H9 (cell line): Measurements from ENCODE around the gene TACO1. TPM values are rescaled to one million over a fixed set of nuclear protein-coding genes. Genes with fewer than 3 reads are reported as not detected.

ENCODE experiments used
- DNase-seq: peaks from one replicate; pipeline ENCODE4 v3.0.0-alpha.2; 2017
- H2AFZ ChIP-seq: one replicate; pipeline ENCODE4 v1.6.1; 2013; ENCODE audit warnings: mild to moderate bottlenecking, low read length, control low read depth, moderate library complexity
- H2AK5ac ChIP-seq: 2 replicates; pipeline ENCODE4 v1.6.1; 2013; ENCODE audit warnings: low read length, control low read depth, mixed read lengths; ENCODE audit not compliant: insufficient read length
- H2BK120ac ChIP-seq: one replicate; pipeline ENCODE4 v1.6.1; 2013; ENCODE audit warnings: low read depth, mild to moderate bottlenecking, low read length, control low read depth, inconsistent platforms; ENCODE audit not compliant: poor library complexity, severe bottlenecking
- H2BK12ac ChIP-seq: 2 replicates; pipeline ENCODE4 v1.6.1; 2013; ENCODE audit warnings: low read length, control low read depth, mixed read lengths, low read depth; ENCODE audit not compliant: insufficient read length
- H2BK15ac ChIP-seq: 2 replicates; pipeline ENCODE4 v1.6.1; 2013; ENCODE audit warnings: low read depth, low read length, control low read depth
- H2BK20ac ChIP-seq: one replicate; pipeline ENCODE4 v1.6.1; 2013; ENCODE audit warnings: low read depth, mild to moderate bottlenecking, low read length, control low read depth, inconsistent platforms; ENCODE audit not compliant: poor library complexity, severe bottlenecking
- H2BK5ac ChIP-seq: 2 replicates; pipeline ENCODE4 v1.6.1; 2013; ENCODE audit warnings: low read length, control low read depth, mixed read lengths; ENCODE audit not compliant: insufficient read length
- H3K14ac ChIP-seq: 2 replicates; pipeline ENCODE4 v1.6.1; 2013; ENCODE audit warnings: low read length, control low read depth; ENCODE audit not compliant: insufficient read depth
- H3K18ac ChIP-seq: 2 replicates; pipeline ENCODE4 v1.6.1; 2013; ENCODE audit warnings: low read depth, mild to moderate bottlenecking, mixed read lengths, low read length, control low read depth; ENCODE audit not compliant: insufficient read length
- H3K23ac ChIP-seq: 2 replicates; pipeline ENCODE4 v1.6.1; 2013; ENCODE audit warnings: low read length, control low read depth, mixed read lengths, low read depth; ENCODE audit not compliant: insufficient read length
- H3K23me2 ChIP-seq: 2 replicates; pipeline ENCODE4 v1.6.1; 2013; ENCODE audit warnings: low read depth, mild to moderate bottlenecking, mixed read lengths, low read length, control low read depth; ENCODE audit not compliant: insufficient read length, poor library complexity, severe bottlenecking
- H3K27ac ChIP-seq: 2 replicates; pipeline ENCODE4 v1.5.1; 2013; ENCODE audit warnings: low read length, control low read depth, mixed read lengths, low read depth; ENCODE audit not compliant: insufficient read length
- H3K27me3 ChIP-seq: 2 replicates; pipeline ENCODE4 v1.6.1; 2013; ENCODE audit warnings: low read length, control low read depth, inconsistent platforms; ENCODE audit not compliant: insufficient read depth
- H3K4ac ChIP-seq: 2 replicates; pipeline ENCODE4 v1.6.1; 2013; ENCODE audit warnings: low read depth, mild to moderate bottlenecking, control low read depth, inconsistent platforms, low read length, moderate library complexity
- H3K4me1 ChIP-seq: 2 replicates; pipeline ENCODE4 v1.6.1; 2013; ENCODE audit warnings: low read length, control low read depth, inconsistent platforms; ENCODE audit not compliant: insufficient read depth
- H3K4me2 ChIP-seq: 2 replicates; pipeline ENCODE4 v1.6.1; 2013; ENCODE audit warnings: low read length, control low read depth, mixed read lengths; ENCODE audit not compliant: insufficient read length, insufficient read depth
- H3K56ac ChIP-seq: 2 replicates; pipeline ENCODE4 v1.6.1; 2013; ENCODE audit warnings: low read depth, mild to moderate bottlenecking, mixed read lengths, low read length, control low read depth; ENCODE audit not compliant: insufficient read length
- H3K79me1 ChIP-seq: 2 replicates; pipeline ENCODE4 v1.6.1; 2013; ENCODE audit warnings: low read depth, mild to moderate bottlenecking, moderate library complexity, low read length, control low read depth, inconsistent platforms; ENCODE audit not compliant: insufficient read depth, poor library complexity, severe bottlenecking
- H3K79me2 ChIP-seq: 2 replicates; pipeline ENCODE4 v1.6.1; 2013; ENCODE audit warnings: low read length, control low read depth, inconsistent platforms; ENCODE audit not compliant: insufficient read depth
- H3K9ac ChIP-seq: 2 replicates; pipeline ENCODE4 v1.6.1; 2013; ENCODE audit warnings: low read length, control low read depth, mixed read lengths; ENCODE audit not compliant: insufficient read length; ENCODE audit errors: extremely low read depth
- H3K9me3 ChIP-seq: one replicate; pipeline ENCODE4 v1.6.1; 2013; ENCODE audit warnings: low read depth, low read length, inconsistent platforms; ENCODE audit not compliant: control insufficient read depth
- H3T11ph ChIP-seq: one replicate; pipeline ENCODE4 v1.6.1; 2013; ENCODE audit warnings: mild to moderate bottlenecking, low read length, control low read depth, inconsistent platforms
- H4K20me1 ChIP-seq: one replicate; pipeline ENCODE4 v1.6.1; 2013; ENCODE audit not compliant: control insufficient read depth, insufficient read length, insufficient read depth
- H4K5ac ChIP-seq: 2 replicates; pipeline ENCODE4 v1.6.1; 2013; ENCODE audit warnings: low read depth, mild to moderate bottlenecking, mixed read lengths, low read length, control low read depth; ENCODE audit not compliant: insufficient read length
- H4K8ac ChIP-seq: replicated peaks from 2 replicates; pipeline ENCODE4 v1.6.1; 2013; ENCODE audit warnings: low read length, control low read depth, mixed read lengths, low read depth; ENCODE audit not compliant: insufficient read length
- H4K91ac ChIP-seq: 2 replicates; pipeline ENCODE4 v1.6.1; 2013; ENCODE audit warnings: low read depth, mild to moderate bottlenecking, moderate library complexity, mixed read lengths, low read length, control low read depth; ENCODE audit not compliant: insufficient read length
- H3K27ac Mint-ChIP-seq, 3 experiments: 2 replicates in 2 of 3; 3 replicates in 1 of 3; pipeline ENCODE4 v1.8.0; 2020 to 2021; ENCODE audit warnings: mixed read lengths in 3 of 3, mild to moderate bottlenecking in 1 of 3, moderate library complexity in 1 of 3
- H3K27me3 Mint-ChIP-seq: 2 replicates; pipeline ENCODE4 v1.8.0; 2021; ENCODE audit warnings: low read depth, mild to moderate bottlenecking, moderate library complexity, mixed read lengths
- H3K36me3 Mint-ChIP-seq, 3 experiments: 2 replicates in 2 of 3; 3 replicates in 1 of 3; pipeline ENCODE4 v1.8.0; 2020 to 2021; ENCODE audit warnings: low read depth in 3 of 3, mixed read lengths in 3 of 3; ENCODE audit not compliant: insufficient read depth in 1 of 3
- H3K4me1 Mint-ChIP-seq, 2 experiments: 2 replicates each; pipeline ENCODE4 v1.8.0; 2020; ENCODE audit warnings: mixed read lengths in 2 of 2
- H3K4me3 Mint-ChIP-seq, 2 experiments: 2 replicates in 1 of 2; 3 replicates in 1 of 2; pipeline ENCODE4 v1.8.0; 2020 to 2021; ENCODE audit warnings: mild to moderate bottlenecking in 2 of 2, mixed read lengths in 2 of 2, moderate library complexity in 1 of 2
- H3K9me3 Mint-ChIP-seq, 2 experiments: 2 replicates in 1 of 2; 3 replicates in 1 of 2; pipeline ENCODE4 v1.8.0; 2020; ENCODE audit warnings: mild to moderate bottlenecking in 2 of 2, mixed read lengths in 2 of 2, moderate library complexity in 1 of 2
- WGBS: extraction: QIAGEN DNeasy Blood & Tissue Kit; methylation state at CpG from one replicate; pipeline ENCODE4 v1.1.7; 2013; ENCODE audit warnings: missing lambda C conversion rate, low lambda C conversion rate, mixed read lengths; ENCODE audit not compliant: insufficient read length; ENCODE audit errors: extremely low coverage; 5-methylcytosine and 5-hydroxymethylcytosine counted together
- total RNA-seq: library from RNA; stranded (reverse); gene quantifications from 2 replicates; pipeline ENCODE4 v1.2.1, GENCODE V29; 2021
- TF ChIP-seq, protein P1 (sequence below): fragments of 200-600 bp; sonication (generic); conservative IDR thresholded peaks from 3 replicates; pipeline ENCODE4 v1.8.0; 2021; ENCODE audit warnings: antibody characterized with exemption, mild to moderate bottlenecking

The TACO1 gene
- total RNA-seq, 1 experiment from 2014 or later = 30.2 TPM

DNA sequence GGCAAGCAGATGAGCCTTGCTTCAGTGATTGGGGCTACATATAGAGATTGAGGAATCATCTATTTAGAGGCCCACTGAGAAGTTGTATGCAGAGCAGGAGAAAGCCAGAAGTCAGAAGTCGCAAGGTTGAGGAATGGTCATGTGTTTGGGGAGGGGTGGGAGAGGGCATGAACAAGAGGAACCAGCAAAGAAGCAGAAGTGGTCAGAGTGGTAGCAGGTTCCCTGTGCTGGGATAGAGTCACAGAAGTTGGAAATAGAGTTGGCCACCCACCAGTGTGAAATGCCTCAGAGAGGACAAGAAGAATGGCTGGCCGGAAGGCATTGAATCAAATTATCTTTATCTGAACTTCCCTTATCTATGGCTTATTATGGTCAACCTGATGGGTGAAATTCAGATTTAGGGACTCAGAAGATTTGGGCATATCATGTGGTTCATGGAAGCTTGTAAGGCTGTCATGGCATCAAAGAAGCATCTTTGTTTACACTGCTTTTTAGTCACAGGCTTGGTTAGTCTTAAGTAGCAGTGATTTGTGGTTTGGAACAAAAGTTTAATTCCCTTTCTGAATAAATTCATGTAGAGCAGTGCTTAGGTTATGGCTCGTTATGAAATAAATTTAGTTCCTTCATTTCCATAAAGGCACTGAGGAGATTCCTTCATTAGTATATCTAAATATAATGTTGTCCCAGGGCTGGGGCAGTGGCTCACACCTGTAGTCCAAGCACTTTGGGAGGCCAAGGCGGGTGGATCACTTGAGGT, 41.2 kb downstream of the TACO1 start:
- Histone ChIP-seq H3K27me3 (no peaks in the 10 kb centered on the region), H3K79me1 (no peaks in the 10 kb centered on the region), H3T11ph (no peak overlapping the region), H3K4me1 (no peaks in the 10 kb centered on the region), H4K5ac (no peak overlapping the region), H2BK15ac (no peak overlapping the region), H3K4me2 (no peak overlapping the region), H2BK20ac (no peak overlapping the region), H3K18ac (no peak overlapping the region), H3K4ac (no peak overlapping the region), H2BK12ac (no peak overlapping the region), H3K9me3 (no peaks in the 10 kb centered on the region), H2AK5ac (no peak overlapping the region), H4K20me1 (no peaks in the 10 kb centered on the region), H3K14ac (no peak overlapping the region), H4K91ac (no peak overlapping the region), H3K9ac (no peak overlapping the region), H2BK5ac (no peak overlapping the region), H4K8ac (no peak overlapping the region), H3K23me2 (no peaks in the 10 kb centered on the region), H3K23ac (no peak overlapping the region), H3K79me2 (no peaks in the 10 kb centered on the region), H3K56ac (no peak overlapping the region), H2AFZ (no peak overlapping the region), H2BK120ac (no peak overlapping the region), H3K27ac (no peak overlapping the region)
- Mint-ChIP-seq H3K27ac (peak overlapping the region in 1 of 3 experiments; percentile 35; a peak in 3 of 7 replicates), H3K4me1 (peaks cover 3 to 10% of the 10 kb centered on the region in 2 experiments), H3K27me3 (no peaks in the 10 kb centered on the region), H3K9me3 (no peaks in the 10 kb centered on the region), H3K36me3 (peaks cover 2 to 12% (median 3%) of the 10 kb centered on the region in 3 experiments; a peak in 4 of 7 replicates), H3K4me3 (no peak overlapping the region)
- no CpG with 5 or more reads among the region's 4 CpGs for WGBS
- TF ChIP-seq, protein P1, sequence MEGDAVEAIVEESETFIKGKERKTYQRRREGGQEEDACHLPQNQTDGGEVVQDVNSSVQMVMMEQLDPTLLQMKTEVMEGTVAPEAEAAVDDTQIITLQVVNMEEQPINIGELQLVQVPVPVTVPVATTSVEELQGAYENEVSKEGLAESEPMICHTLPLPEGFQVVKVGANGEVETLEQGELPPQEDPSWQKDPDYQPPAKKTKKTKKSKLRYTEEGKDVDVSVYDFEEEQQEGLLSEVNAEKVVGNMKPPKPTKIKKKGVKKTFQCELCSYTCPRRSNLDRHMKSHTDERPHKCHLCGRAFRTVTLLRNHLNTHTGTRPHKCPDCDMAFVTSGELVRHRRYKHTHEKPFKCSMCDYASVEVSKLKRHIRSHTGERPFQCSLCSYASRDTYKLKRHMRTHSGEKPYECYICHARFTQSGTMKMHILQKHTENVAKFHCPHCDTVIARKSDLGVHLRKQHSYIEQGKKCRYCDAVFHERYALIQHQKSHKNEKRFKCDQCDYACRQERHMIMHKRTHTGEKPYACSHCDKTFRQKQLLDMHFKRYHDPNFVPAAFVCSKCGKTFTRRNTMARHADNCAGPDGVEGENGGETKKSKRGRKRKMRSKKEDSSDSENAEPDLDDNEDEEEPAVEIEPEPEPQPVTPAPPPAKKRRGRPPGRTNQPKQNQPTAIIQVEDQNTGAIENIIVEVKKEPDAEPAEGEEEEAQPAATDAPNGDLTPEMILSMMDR = no peak
- DNase-seq = no peak
